SK-N-SH (cell line): Measurements from ENCODE around the gene IL12A.

ENCODE experiments used
- CTCF ChIP-seq: fragments of 200-600 bp; sonication (generic); IDR thresholded peaks from 2 replicates; pipeline ENCODE4 v1.6.1; 2017; ENCODE audit warnings: antibody characterized with exemption, mild to moderate bottlenecking, moderate library complexity
- EP300 ChIP-seq, 2 experiments: IDR thresholded peaks; 2 replicates each; pipeline versions ENCODE4 v1.4.0 to v1.6.1; 2012; ENCODE audit warnings: borderline replicate concordance in 1 of 2, low read depth in 1 of 2, low read length in 1 of 2
- GABPA ChIP-seq: IDR thresholded peaks from 2 replicates; pipeline ENCODE4 v1.4.0; 2012; ENCODE audit warnings: low read depth, mild to moderate bottlenecking
- IRF3 ChIP-seq: fragments of 150-350 bp; IDR thresholded peaks from 2 replicates; pipeline ENCODE4 v1.6.1; 2016; ENCODE audit warnings: mild to moderate bottlenecking, low read depth, low read length
- MAX ChIP-seq: IDR thresholded peaks from 2 replicates; pipeline ENCODE4 v1.4.0; 2012; ENCODE audit warnings: low read depth
- MXI1 ChIP-seq: IDR thresholded peaks from 2 replicates; pipeline ENCODE4 v1.6.1; 2012; ENCODE audit warnings: mild to moderate bottlenecking, low read depth, low read length, improper control_type of control experiment
- POLR2AphosphoS5 ChIP-seq: IDR thresholded peaks from 2 replicates; pipeline ENCODE4 v1.6.1; 2012; ENCODE audit warnings: low read depth, low read length
- REST ChIP-seq: IDR thresholded peaks from 2 replicates; pipeline ENCODE4 v1.6.1; 2012; ENCODE audit warnings: mild to moderate bottlenecking, low read depth, low read length, moderate library complexity
- TAF1 ChIP-seq: IDR thresholded peaks from 2 replicates; pipeline ENCODE4 v1.6.1; 2012; ENCODE audit warnings: low read depth, mild to moderate bottlenecking, low read length, moderate library complexity, borderline replicate concordance
- TEAD4 ChIP-seq: IDR thresholded peaks from 2 replicates; pipeline ENCODE4 v1.4.0; 2012; ENCODE audit warnings: mild to moderate bottlenecking, borderline replicate concordance; ENCODE audit not compliant: insufficient read depth
- USF2 ChIP-seq: fragments of 150-350 bp; IDR thresholded peaks from 2 replicates; pipeline ENCODE4 v1.6.1; 2017; ENCODE audit warnings: antibody characterized with exemption, low read length, low read depth, borderline replicate concordance

- TF ChIP-seq CTCF (no peak), IRF3 (no peak), TAF1 (no peak), MXI1 (no peak), EP300 (IDR thresholded peaks at IDR 0.05; ENCODE audit: borderline replicate concordance in 1 of 2, low read depth in 1 of 2, low read length in 1 of 2) (no peak), GABPA (no peak), REST (no peak), USF2 (no peak), POLR2AphosphoS5 (no peak), TEAD4 (no peak), MAX (no peak)
Observed at GRCh38 chr3:159971311-159971710, 17.3 kb upstream of the IL12A start.
